Calu3 (cell line): ENCODE data around the gene CDC26. TPM values are rescaled to one million over a fixed set of nuclear protein-coding genes. Genes with fewer than 3 reads are reported as not detected.
A peak's percentile ranks its signal among the peaks of the same experiment; 100 is the strongest.

Experiments
- BruUV-seq: library from RNA; stranded (reverse); fragments of 400-500 nt; replicated peaks from 2 replicates; lab custom pipeline; 2021; lab: Mats Ljungman, UMichigan
- CTCF ChIA-PET: fragments of 300-600 bp; sonication (Branson Sonifier 250); formaldehyde crosslinking; loops from one replicate; lab custom pipeline; 2022; ENCODE audit warnings: antibody characterized with exemption; lab: Charles Lee
- DNase-seq: peaks from one replicate; pipeline ENCODE4 v3.0.0; 2022
- H3K27ac Mint-ChIP-seq: one replicate; pipeline ENCODE4 v1.8.0; 2022; ENCODE audit warnings: mixed read lengths; ENCODE audit not compliant: unreplicated experiment
- H3K27me3 Mint-ChIP-seq: one replicate; pipeline ENCODE4 v1.8.0; 2022; ENCODE audit warnings: mixed read lengths; ENCODE audit not compliant: unreplicated experiment
- H3K36me3 Mint-ChIP-seq: one replicate; pipeline ENCODE4 v1.8.0; 2022; ENCODE audit warnings: mild to moderate bottlenecking, moderate library complexity, mixed read lengths; ENCODE audit not compliant: insufficient read depth, unreplicated experiment
- H3K4me1 Mint-ChIP-seq: one replicate; pipeline ENCODE4 v1.8.0; 2022; ENCODE audit warnings: mild to moderate bottlenecking, low read depth, mixed read lengths; ENCODE audit not compliant: unreplicated experiment
- H3K4me3 Mint-ChIP-seq: one replicate; pipeline ENCODE4 v1.8.0; 2022; ENCODE audit warnings: mild to moderate bottlenecking, low read depth, moderate library complexity, mixed read lengths; ENCODE audit not compliant: unreplicated experiment
- H3K9me3 Mint-ChIP-seq: one replicate; pipeline ENCODE4 v1.8.0; 2022; ENCODE audit warnings: low read depth, mixed read lengths; ENCODE audit not compliant: unreplicated experiment
- intact Hi-C: fragments of 100-400 bp; cut with micrococcal nuclease; formaldehyde crosslinking; loops from one replicate; pipeline ENCODE4 v1.10.0; 2022; ENCODE audit not compliant: unreplicated experiment
- total RNA-seq: library from RNA; stranded (reverse); gene quantifications from 2 replicates; pipeline ENCODE4 v1.2.3, GENCODE V29; 2022
- TF ChIP-seq, protein P1 (sequence below): fragments of 200-600 bp; IDR thresholded peaks from one replicate; pipeline ENCODE4 v1.8.0; 2022; ENCODE audit warnings: antibody characterized with exemption; ENCODE audit not compliant: unreplicated experiment

Gene CDC26
- total RNA-seq, 1 experiment from 2014 or later: 20.5 TPM

DNA sequence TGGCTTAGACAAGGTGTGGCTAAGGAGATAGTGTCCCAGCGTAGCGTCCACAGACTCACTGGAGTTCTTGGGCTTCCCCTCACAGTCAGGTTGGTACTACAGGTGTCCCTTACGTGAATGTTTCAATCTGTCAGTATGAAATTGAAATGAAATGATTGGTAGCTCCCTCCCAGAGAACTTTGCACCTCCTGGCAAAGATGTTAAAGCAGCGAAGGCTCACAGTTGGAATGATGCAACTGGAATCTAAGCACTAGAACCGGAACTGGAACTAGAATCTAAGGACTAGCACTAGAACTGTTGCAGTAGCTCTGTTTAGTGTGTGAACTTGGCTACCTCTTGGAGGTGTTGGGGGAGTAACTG is 52.9 kb downstream of the CDC26 start:
- TF ChIP-seq, protein P1, sequence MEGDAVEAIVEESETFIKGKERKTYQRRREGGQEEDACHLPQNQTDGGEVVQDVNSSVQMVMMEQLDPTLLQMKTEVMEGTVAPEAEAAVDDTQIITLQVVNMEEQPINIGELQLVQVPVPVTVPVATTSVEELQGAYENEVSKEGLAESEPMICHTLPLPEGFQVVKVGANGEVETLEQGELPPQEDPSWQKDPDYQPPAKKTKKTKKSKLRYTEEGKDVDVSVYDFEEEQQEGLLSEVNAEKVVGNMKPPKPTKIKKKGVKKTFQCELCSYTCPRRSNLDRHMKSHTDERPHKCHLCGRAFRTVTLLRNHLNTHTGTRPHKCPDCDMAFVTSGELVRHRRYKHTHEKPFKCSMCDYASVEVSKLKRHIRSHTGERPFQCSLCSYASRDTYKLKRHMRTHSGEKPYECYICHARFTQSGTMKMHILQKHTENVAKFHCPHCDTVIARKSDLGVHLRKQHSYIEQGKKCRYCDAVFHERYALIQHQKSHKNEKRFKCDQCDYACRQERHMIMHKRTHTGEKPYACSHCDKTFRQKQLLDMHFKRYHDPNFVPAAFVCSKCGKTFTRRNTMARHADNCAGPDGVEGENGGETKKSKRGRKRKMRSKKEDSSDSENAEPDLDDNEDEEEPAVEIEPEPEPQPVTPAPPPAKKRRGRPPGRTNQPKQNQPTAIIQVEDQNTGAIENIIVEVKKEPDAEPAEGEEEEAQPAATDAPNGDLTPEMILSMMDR: no peak
- intact Hi-C loops: no loop called here

DNA sequence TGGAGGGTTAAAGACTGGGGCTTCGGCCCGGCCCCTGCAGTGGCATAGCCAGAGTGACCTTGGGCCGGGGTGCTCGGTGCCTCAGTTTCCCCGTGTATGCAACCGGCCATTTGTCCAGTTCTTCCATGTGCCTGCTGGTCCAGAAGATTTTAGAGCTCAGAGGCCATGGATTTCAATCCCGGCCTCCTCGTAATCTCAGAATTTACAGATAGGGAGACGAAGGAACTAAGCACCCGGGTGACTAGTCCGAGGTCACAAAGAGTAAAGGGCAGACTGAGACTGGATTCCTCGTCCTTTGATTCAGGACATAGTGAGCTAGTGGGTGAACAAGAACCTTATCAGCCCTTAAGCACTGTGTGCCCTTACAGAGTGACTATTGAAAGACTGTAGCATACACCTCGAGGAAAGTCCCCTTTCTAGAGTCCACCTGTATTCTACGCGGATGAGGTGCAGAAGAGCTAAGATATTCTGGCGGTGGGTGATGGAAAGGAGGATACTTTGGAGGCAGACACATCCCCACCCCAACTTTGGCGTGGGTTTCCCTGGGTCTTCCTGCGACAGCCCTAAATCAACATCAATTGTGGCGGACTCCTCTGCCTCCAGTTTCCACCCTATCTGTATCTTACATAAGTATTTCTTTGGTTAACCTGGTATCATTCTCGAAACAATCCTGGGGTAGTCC is 53.4 kb downstream of the CDC26 start:
- BruUV-seq: TSS peak; percentile 70
- CTCF ChIA-PET: interaction anchor here (0.6 to 1.0 kb wide), 2 partner anchors 34 to 304 kb away, joined by 3 to 5 read pairs; no protein-coding TSS in a partner anchor
- Mint-ChIP-seq H3K27me3 (no peaks in the 10 kb centered on the region), H3K4me1 (peaks cover 16% of the 10 kb centered on the region), H3K36me3 (peaks cover 25% of the 10 kb centered on the region), H3K27ac (peak overlapping the region; percentile 90), H3K4me3 (peak overlapping the region; percentile 92), H3K9me3 (no peaks in the 10 kb centered on the region)
- DNase-seq: no peak
- TF ChIP-seq, protein P1: no peak
- intact Hi-C loops: no loop called here

More for the DNA sequence above, 52.9 kb downstream of the CDC26 start:
- peak overlapping the region; percentile 90 for H3K27ac Mint-ChIP-seq
- no peak for DNase-seq
- CTCF ChIA-PET: interaction anchor here (0.6 to 0.7 kb wide), 2 partner anchors 20 to 34 kb away, joined by 3 to 5 read pairs; no protein-coding TSS in a partner anchor
- peaks cover 16% of the 10 kb centered on the region for H3K4me1 Mint-ChIP-seq
- no TSS peak for BruUV-seq
- peaks cover 25% of the 10 kb centered on the region for H3K36me3 Mint-ChIP-seq
- no peaks in the 10 kb centered on the region for H3K9me3 Mint-ChIP-seq
- no peaks in the 10 kb centered on the region for H3K27me3 Mint-ChIP-seq
- peak overlapping the region; percentile 92 for H3K4me3 Mint-ChIP-seq

DNA sequence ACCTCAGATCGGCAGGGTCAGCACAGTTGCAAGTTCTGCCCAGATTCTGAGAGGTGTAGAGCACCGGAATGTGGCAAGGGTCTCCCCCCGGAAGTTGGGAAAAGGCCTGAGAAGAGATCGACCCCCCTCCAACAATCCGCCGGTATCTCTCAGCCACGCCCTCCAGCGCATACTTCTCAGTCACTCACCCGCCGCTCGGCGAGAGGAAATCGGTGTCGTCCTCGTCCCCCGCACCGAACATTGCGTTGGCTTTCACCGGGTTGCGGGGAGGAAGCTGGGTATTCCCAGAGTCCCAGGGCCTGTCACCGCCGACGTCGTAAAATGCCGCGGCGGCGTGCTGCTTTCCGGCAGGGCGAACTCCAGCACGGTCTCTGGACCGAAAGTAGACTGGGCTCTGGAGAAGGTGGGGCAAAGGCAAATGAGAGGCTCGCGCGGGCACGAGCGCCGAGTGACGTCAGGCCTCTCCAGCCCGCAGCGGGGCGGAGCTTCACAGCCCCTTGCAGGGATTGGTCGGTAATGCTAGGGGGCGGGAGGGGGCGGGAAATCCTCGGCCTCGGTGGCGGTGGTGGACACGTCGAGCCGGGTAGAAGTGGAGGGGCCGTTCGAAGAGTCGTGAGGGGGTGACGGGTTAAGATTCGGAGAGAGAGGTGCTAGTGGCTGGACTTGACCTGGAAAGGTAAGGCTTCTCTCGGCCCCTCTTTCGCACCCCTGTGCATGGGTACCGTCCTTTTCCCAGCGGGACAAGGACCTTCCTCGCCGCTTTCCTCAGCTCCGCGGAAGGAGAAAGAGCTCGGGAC is 54.2 kb downstream of the CDC26 start, which contains the start of the genes FKBP15 and SLC31A1:
Gene FKBP15, minus strand, starts transcription at position 275 of the 797 bp plus-strand sequence. Its CDS starts 34 bp downstream, at position 241.
Gene SLC31A1, plus strand, starts transcription at position 542 of the 797 bp plus-strand sequence. CDS start 34,605 bp downstream, outside the sequence.
- peak within 1 kb of the TSS; percentile 90 for H3K27ac Mint-ChIP-seq
- peak; percentile 92 for DNase-seq
- H3K9me3 Mint-ChIP-seq: no peaks in the 10 kb centered on the region
- BruUV-seq: no TSS peak
- TF ChIP-seq, protein P1: no peak
- H3K36me3 Mint-ChIP-seq: peaks cover 25% of the 10 kb centered on the region
- H3K4me3 Mint-ChIP-seq: peak within 1 kb of the TSS; percentile 92
- intact Hi-C loops: no loop called here
- CTCF ChIA-PET: interaction anchor here (1.0 kb wide), 2 partner anchors 304 to 437 kb away, joined by 3 read pairs; no protein-coding TSS in a partner anchor
- no peaks in the 10 kb centered on the region for H3K27me3 Mint-ChIP-seq
- H3K4me1 Mint-ChIP-seq: peaks cover 16% of the 10 kb centered on the region

DNA sequence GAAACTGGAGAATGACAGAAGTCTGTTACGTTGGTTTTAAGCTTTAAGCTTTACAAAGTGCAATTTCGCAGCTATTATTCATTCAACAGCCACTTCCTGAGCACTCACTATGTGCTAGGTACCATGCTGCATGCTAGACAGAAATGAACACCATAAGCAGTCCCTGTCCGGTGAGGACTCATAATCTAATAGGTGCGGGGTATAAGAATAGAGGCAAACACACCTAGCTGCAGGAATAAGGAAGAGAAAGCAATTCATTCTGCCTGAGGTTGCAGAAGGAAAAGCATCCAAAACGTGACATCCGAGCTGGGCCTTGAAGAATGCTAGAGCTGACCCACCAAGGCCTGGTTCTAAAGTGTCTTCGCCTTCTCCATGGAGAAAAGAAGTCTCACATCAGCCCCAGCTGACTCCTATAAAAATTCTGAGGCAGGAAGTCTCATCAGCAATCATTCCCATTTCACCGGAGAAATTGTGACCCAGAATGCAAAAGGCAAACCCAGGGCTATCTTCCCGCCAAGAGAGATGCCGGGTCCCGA is 54.8 kb downstream of the CDC26 start:
- Mint-ChIP-seq H3K36me3 (peaks cover 25% of the 10 kb centered on the region), H3K27ac (peak overlapping the region; percentile 90), H3K27me3 (no peaks in the 10 kb centered on the region), H3K9me3 (no peaks in the 10 kb centered on the region), H3K4me3 (peak overlapping the region; percentile 92), H3K4me1 (peaks cover 16% of the 10 kb centered on the region)
- intact Hi-C loops: no loop called here
- DNase-seq: no peak
- TF ChIP-seq, protein P1: no peak
- CTCF ChIA-PET: interaction anchor here (1.0 to 1.6 kb wide), 2 partner anchors 55 to 437 kb away, joined by 3 read pairs; partner anchors contain the start of genes CDC26 and PRPF4
- BruUV-seq: TSS peak; percentile 63
